Neural cell (in vitro differentiated cells): ENCODE data around the gene C3orf62.

Experiments used
- CTCF ChIP-seq: fragments of 450-650 bp; IDR thresholded peaks from 2 replicates; pipeline ENCODE4 v1.5.1; 2014; ENCODE audit warnings: antibody characterized with exemption, mild to moderate bottlenecking, moderate library complexity; ENCODE audit not compliant: poor library complexity, severe bottlenecking
- EZH2 ChIP-seq: fragments of 200-600, 300-800 bp; shearing (Covaris generic), sonication (generic); IDR thresholded peaks from 2 replicates; pipeline ENCODE4 v1.6.1; 2014; ENCODE audit warnings: antibody characterized with exemption, low read length, borderline replicate concordance, mild to moderate bottlenecking; ENCODE audit not compliant: insufficient read depth, poor library complexity, severe bottlenecking
- POLR2AphosphoS5 ChIP-seq: IDR thresholded peaks from 2 replicates; pipeline ENCODE4 v1.6.1; 2012

- no peak for TF ChIP-seq CTCF
- TF ChIP-seq EZH2, result no peak
- TF ChIP-seq POLR2AphosphoS5, result no peak
These were observed 1.5 kb upstream of the C3orf62 start for GRCh38 chr3:49278548-49278947.
